OCI-LY3 (cell line): ENCODE measurements around the gene CACNA2D3.

Experiments used
- H2AFZ ChIP-seq: fragments of 200-600, 300-600 bp; shearing (Covaris generic); 2 replicates; pipeline ENCODE4 v1.6.0; 2014; ENCODE audit warnings: antibody characterized with exemption, low read depth, low read length
- H3K27ac ChIP-seq: fragments of 200-600, 300-600 bp; sonication (generic); 2 replicates; pipeline ENCODE4 v1.5.1; 2014; ENCODE audit warnings: mild to moderate bottlenecking, low read length, moderate library complexity, mixed read lengths
- H3K27me3 ChIP-seq: fragments of 200-600, 300-600 bp; sonication (generic); 2 replicates; pipeline ENCODE4 v1.6.1; 2014; ENCODE audit warnings: low read depth, low read length, mixed read lengths
- H3K36me3 ChIP-seq: fragments of 200-600, 300-600 bp; sonication (generic); replicated peaks from 2 replicates; pipeline ENCODE3; 2014; ENCODE audit warnings: low read depth, low read length, mixed read lengths
- H3K4me1 ChIP-seq: fragments of 300-600, 200-600 bp; sonication (generic); 2 replicates; pipeline ENCODE4 v1.6.1; 2014; ENCODE audit warnings: low read length, mixed read lengths
- H3K4me2 ChIP-seq: fragments of 200-600, 300-600 bp; sonication (generic); 2 replicates; pipeline ENCODE4 v1.6.1; 2014; ENCODE audit warnings: low read length, mixed read lengths
- H3K4me3 ChIP-seq: fragments of 300-600, 200-600 bp; sonication (generic); 2 replicates; pipeline ENCODE4 v1.5.1; 2014; ENCODE audit warnings: antibody characterized with exemption, mild to moderate bottlenecking, low read length, moderate library complexity
- H3K79me2 ChIP-seq: fragments of 300-600, 200-600 bp; shearing (Covaris generic); 2 replicates; pipeline ENCODE4 v1.6.1; 2014; ENCODE audit warnings: mild to moderate bottlenecking, low read length, mixed read lengths
- H3K9ac ChIP-seq: fragments of 300-600, 200-600 bp; shearing (Covaris generic); 2 replicates; pipeline ENCODE4 v1.6.0; 2014; ENCODE audit warnings: mild to moderate bottlenecking, low read length, moderate library complexity
- H3K9me3 ChIP-seq: fragments of 200-600, 300-600 bp; shearing (Covaris generic); 2 replicates; pipeline ENCODE4 v1.6.1; 2014; ENCODE audit warnings: low read length, mixed read lengths; ENCODE audit not compliant: insufficient read depth
- H4K20me1 ChIP-seq: fragments of 200-600, 300-600 bp; sonication (generic); 2 replicates; pipeline ENCODE4 v1.6.1; 2016; ENCODE audit warnings: low read length, mixed read lengths; ENCODE audit not compliant: insufficient read depth
- CTCF ChIP-seq: fragments of 200-600, 300-600 bp; sonication (generic); IDR thresholded peaks from 2 replicates; pipeline ENCODE4 v1.5.1; 2014; ENCODE audit warnings: antibody characterized with exemption, low read length, low read depth
- EZH2phosphoT487 ChIP-seq: fragments of 200-600 bp; shearing (Covaris generic); IDR thresholded peaks from 2 replicates; pipeline ENCODE4 v1.6.1; 2018; ENCODE audit warnings: antibody characterized with exemption, mixed run types, low read depth

CACNA2D3 gene

GRCh38 chr3:55119268-55119667, 996.9 kb downstream of the CACNA2D3 start:
- Histone ChIP-seq H3K4me3 (no peak overlapping the region), H2AFZ (no peak overlapping the region), H4K20me1 (no peaks in the 10 kb centered on the region), H3K4me1 (no peaks in the 10 kb centered on the region), H3K36me3 (no peaks in the 10 kb centered on the region), H3K27me3 (no peaks in the 10 kb centered on the region), H3K9ac (no peak overlapping the region), H3K79me2 (no peaks in the 10 kb centered on the region), H3K4me2 (no peak overlapping the region), H3K9me3 (no peaks in the 10 kb centered on the region), H3K27ac (no peak overlapping the region)
- TF ChIP-seq EZH2phosphoT487: no peak
- no peak for TF ChIP-seq CTCF

- no peak for TF ChIP-seq CTCF
- TF ChIP-seq EZH2phosphoT487: no peak
- no peak overlapping the region for H2AFZ ChIP-seq
- no peaks in the 10 kb centered on the region for H3K9me3 ChIP-seq
These were observed 1000.0 kb downstream of the CACNA2D3 start for GRCh38 chr3:55122312-55122711.

More at GRCh38 chr3:55122312-55122711, 1000.0 kb downstream of the CACNA2D3 start:
- Histone ChIP-seq H3K27me3 (no peaks in the 10 kb centered on the region), H4K20me1 (no peaks in the 10 kb centered on the region), H3K4me3 (no peak overlapping the region), H3K9ac (no peak overlapping the region), H3K36me3 (no peaks in the 10 kb centered on the region), H3K4me1 (no peaks in the 10 kb centered on the region), H3K27ac (no peak overlapping the region), H3K79me2 (no peaks in the 10 kb centered on the region), H3K4me2 (no peak overlapping the region)
